GM18526 (cell line): ENCODE results near the gene SLCO4A1.

Experiments used
- POLR2A ChIP-seq: IDR thresholded peaks from 3 replicates; pipeline ENCODE4 v1.6.1; 2011; ENCODE audit not compliant: insufficient read length; ENCODE audit errors: extremely low read depth

The SLCO4A1 gene

DNA sequence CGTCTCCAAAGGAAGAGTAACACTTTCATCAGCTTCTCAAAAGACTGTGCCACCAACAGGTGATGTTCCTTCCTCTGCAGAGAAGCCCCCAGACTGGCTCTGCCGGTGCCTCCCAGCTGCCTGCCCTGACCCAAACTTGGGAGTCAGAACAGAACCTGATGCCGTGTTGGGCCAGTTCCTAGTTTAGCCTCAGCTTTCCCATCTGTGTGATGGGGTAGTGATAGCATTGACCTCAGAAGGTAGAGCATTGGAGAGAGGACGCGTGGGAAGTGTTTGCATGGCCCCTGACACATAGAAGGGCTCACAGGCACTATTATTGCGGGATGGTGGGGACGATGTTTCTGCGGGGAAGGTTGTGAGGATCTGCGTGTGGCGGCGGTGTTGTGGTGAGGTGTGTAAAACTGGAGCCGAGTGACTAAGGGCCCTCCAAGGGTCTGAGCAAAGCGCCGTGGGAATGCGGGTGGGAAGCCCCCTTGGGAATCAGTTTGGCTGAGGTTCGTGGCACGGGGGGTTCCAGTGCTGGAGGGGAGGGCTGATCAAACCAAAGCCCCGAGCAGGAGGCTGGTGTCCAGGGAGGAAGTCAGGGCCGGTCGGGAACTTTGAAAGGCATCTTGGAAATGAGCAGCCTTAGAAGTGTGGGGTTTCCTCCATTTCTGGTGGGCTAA is 68.0 kb downstream of the SLCO4A1 start:
- no peak for TF ChIP-seq POLR2A

DNA sequence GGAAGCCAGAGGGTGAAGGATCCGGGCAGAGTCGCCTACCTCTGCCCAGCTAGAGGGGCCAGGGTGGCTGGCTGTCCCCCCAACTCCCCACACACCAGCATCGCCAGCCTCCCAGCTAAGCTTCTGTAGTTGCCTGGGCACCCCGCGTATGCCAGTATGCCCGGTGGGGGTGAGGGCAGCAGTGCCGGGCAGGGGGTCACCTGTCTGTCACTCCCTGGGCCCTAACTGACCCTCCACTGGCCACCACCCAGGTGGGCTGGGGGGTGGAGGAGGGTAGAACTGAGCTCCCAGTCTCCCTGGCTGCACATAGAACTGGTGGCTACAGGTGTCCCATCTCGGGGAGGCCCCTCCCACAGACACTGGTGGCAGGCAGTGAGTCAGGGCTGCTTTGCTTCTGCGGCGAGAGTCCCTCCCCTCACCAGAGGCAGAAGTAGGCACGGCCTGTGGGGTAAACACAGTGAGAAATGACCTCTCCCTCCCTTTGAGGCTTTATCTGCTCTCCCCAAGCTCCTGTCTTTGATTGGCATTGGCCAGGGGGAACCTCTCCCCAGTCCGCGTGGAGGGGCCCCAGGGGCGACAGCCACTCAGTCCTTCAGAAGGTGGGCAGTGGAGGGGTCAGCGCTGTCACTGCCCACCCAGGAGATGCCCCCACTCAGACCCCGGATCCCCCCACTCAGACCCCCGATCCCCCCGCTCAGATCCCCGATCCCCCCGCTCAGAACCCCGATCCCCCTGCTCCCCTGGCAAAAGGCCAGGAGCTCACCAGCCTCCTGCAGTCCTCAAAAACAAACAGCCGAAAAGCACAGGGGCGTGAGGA is 68.8 kb downstream of the SLCO4A1 start:
- TF ChIP-seq POLR2A = no peak

DNA sequence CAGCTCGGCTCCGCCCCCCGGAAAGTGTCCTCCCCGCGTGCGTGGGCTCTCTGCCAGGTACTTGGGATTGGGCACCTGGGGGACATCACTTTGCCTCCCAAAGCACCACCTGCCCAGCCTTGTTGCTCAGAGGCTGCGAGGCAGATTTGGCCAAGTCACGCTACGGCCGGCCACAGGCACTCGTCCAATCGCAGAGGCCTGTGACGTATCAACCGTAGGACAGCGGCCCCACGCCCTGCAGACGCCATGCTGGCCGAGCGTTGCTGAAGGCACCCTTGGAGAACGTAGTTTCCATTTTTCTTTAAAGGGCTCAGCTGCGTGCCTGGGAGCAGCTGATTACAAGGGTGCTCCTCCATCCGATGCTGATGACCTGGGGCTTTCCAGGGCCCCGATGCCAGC is 69.4 kb downstream of the SLCO4A1 start:
- TF ChIP-seq POLR2A = no peak

DNA sequence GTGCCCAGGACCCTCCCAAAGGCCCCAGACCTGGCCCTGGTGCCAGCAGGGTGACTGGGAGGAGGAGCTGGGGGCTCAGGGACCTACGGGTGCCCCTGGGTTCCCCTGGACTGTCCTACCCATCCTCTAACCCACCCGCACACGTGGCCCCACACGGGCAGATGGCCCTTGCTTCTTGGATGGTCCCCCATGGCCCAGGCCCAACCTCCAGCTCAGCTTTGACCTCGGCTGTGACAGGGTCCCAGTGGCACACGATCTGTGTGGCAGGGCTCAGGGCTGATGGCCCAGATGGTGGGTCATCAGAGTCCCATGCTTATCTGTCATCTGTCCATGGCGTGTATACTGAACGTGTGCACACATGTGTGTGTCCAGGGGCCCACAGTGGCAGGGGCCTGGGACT is 70.3 kb downstream of the SLCO4A1 start:
- no peak for TF ChIP-seq POLR2A

- TF ChIP-seq POLR2A = no peak
Measured at GRCh38 chr20:62714006-62714405, 71.7 kb downstream of the SLCO4A1 start.

DNA sequence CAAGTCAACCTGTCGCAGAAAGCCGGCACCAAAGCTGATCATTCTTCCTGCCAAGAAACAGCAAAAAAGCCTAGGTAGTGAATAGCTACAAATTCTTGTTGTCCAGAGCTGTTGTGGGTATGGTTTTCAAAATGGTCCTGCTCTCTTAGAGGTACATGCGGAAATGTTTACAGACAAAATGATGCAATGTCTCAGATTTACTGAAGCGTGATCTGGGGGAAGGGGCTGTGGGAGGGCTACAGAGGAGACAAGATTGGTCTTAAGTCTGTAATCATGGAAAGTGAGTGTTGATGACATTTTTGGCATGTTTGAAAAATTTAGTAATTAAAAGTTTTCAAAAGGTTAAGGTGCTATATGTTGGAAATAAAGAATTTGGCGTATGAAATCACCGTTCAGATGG is 72.5 kb downstream of the SLCO4A1 start:
- no peak for TF ChIP-seq POLR2A

GRCh38 chr20:62715201-62715600 is 72.9 kb downstream of the SLCO4A1 start:
- TF ChIP-seq POLR2A = no peak

GRCh38 chr20:62716198-62716940 is 74.1 kb downstream of the SLCO4A1 start:
- no peak for TF ChIP-seq POLR2A

GRCh38 chr20:62716941-62717310 is 74.6 kb downstream of the SLCO4A1 start:
- no peak for TF ChIP-seq POLR2A

GRCh38 chr20:62717933-62718332 is 75.6 kb downstream of the SLCO4A1 start:
- TF ChIP-seq POLR2A = no peak

DNA sequence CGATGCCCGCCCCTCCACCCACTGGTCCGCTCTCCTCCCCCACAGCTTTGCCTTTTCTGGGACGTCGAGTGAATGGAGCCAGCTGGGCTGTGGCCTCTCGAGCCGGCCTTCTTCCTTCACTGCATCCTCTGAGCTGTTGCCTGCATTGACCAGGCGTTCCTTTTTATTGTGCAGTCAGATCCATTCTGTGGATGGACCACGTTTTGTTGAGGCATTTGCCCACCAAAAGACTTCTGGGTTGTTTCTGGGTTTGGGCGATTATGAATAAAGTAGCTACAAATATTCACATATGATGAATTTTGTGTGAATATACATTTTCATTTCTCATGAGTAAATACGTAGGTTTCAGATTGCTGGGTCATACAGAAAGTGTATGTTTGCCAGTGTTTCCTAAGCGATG is 76.2 kb downstream of the SLCO4A1 start:
- no peak for TF ChIP-seq POLR2A

DNA sequence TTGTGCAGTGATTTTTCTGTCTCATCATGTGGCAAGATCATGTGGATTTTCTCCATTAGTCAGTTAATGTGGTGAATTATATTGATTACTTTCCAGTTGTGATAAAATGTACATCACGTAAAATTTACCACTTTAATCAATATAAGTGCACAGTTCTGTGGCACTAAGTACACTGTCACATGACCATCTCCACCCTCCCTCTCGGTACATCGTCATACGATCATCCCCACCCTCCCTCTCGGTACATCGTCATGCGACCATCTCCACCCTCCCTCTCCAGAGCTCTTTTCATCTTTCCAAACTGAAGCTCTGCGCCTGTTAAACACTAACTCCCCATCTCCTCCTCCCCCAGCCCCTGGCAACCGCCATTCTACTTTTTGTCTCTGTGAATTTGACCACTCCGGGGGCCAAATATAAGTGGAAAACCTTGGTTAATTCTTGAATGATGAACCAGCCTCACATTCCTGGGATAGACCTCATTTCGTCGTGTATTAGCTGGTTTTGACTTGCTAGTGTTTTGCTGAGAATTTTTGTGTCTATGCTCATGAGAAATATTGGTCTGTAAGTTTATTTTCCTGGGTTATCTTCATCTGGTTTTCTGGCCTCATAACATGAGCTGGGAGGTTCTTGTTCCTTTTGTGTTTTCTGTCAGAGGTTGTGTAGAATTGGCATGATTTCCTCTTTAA is 77.1 kb downstream of the SLCO4A1 start:
- TF ChIP-seq POLR2A = no peak
